Breast epithelium (tissue), 3 donors: ENCODE measurements around the gene S100G.

Experiments used
- CTCF ChIP-seq, 3 donors: fragments of 450-650 bp; IDR thresholded peaks; one replicate each; pipeline ENCODE4 v1.5.1; 2016 to 2017; ENCODE audit warnings: antibody characterized with exemption in 3 of 3, mild to moderate bottlenecking in 3 of 3, moderate library complexity in 3 of 3
- POLR2A ChIP-seq: fragments of 450-650 bp; IDR thresholded peaks from one replicate; pipeline ENCODE4 v1.6.1; 2016; ENCODE audit warnings: antibody characterized with exemption, mild to moderate bottlenecking, moderate library complexity
- POLR2AphosphoS5 ChIP-seq, 3 donors: sonication (generic); formaldehyde crosslinking; IDR thresholded peaks; one replicate each; pipeline ENCODE4 v1.6.1; 2017; ENCODE audit warnings: antibody characterized with exemption in 3 of 3

GRCh38 chrX:16638533-16638932, 11.4 kb upstream of the S100G start:
- no peak for TF ChIP-seq CTCF (IDR thresholded peaks at IDR 0.05)
- TF ChIP-seq POLR2A: no peak
- no peak for TF ChIP-seq POLR2AphosphoS5 (IDR thresholded peaks at IDR 0.05)
